WTC11 (cell line): ENCODE data around the gene LRRC17.

Experiments
- ATF3 ChIP-seq: sonication (generic); formaldehyde crosslinking; conservative IDR thresholded peaks from 2 replicates; pipeline ENCODE4 v1.8.1; 2022; ENCODE audit warnings: mild to moderate bottlenecking, missing genetic modification reagents
- PREB ChIP-seq: sonication (generic); formaldehyde crosslinking; IDR thresholded peaks from 2 replicates; pipeline ENCODE4 v1.8.1; 2022; ENCODE audit warnings: mild to moderate bottlenecking, missing genetic modification reagents, moderate library complexity, borderline replicate concordance
- TEAD4 ChIP-seq: sonication (generic); formaldehyde crosslinking; IDR thresholded peaks from 2 replicates; pipeline ENCODE4 v1.8.0; 2022; ENCODE audit warnings: mild to moderate bottlenecking, missing genetic modification reagents

GRCh38 chr7:102988631-102989560 lies 76.1 kb downstream of the LRRC17 start:
- TF ChIP-seq TEAD4 (CRISPR knock-in tag) (no peak), ATF3 (CRISPR knock-in tag) (no peak), PREB (CRISPR knock-in tag) (no peak)
